NB4 (cell line): ENCODE measurements around the gene SESN1.

Experiments used
- CTCF ChIP-seq: IDR thresholded peaks from one replicate; pipeline ENCODE4 v1.5.1; 2012; ENCODE audit warnings: low read depth, low read length
- MAX ChIP-seq: IDR thresholded peaks from 2 replicates; pipeline ENCODE4 v1.6.1; 2011; ENCODE audit warnings: low read depth, low read length
- MYC ChIP-seq: IDR thresholded peaks from 2 replicates; pipeline ENCODE4 v1.6.1; 2011; ENCODE audit warnings: low read depth, low read length
- POLR2A ChIP-seq: IDR thresholded peaks from 2 replicates; pipeline ENCODE4 v1.6.1; 2011; ENCODE audit warnings: mild to moderate bottlenecking; ENCODE audit not compliant: insufficient read length; ENCODE audit errors: extremely low read depth

GRCh38 chr6:109143191-109143590 lies 48.5 kb upstream of the SESN1 start:
- TF ChIP-seq CTCF (no peak), MAX (no peak), POLR2A (no peak), MYC (no peak)
